ENCODE measurements around the gene TSC1. TPM values are rescaled to one million over a fixed set of nuclear protein-coding genes. Genes with fewer than 3 reads are reported as not detected.

Gene TSC1
- total RNA-seq, 1 donor from 2014 or later, result 26.3 TPM

DNA sequence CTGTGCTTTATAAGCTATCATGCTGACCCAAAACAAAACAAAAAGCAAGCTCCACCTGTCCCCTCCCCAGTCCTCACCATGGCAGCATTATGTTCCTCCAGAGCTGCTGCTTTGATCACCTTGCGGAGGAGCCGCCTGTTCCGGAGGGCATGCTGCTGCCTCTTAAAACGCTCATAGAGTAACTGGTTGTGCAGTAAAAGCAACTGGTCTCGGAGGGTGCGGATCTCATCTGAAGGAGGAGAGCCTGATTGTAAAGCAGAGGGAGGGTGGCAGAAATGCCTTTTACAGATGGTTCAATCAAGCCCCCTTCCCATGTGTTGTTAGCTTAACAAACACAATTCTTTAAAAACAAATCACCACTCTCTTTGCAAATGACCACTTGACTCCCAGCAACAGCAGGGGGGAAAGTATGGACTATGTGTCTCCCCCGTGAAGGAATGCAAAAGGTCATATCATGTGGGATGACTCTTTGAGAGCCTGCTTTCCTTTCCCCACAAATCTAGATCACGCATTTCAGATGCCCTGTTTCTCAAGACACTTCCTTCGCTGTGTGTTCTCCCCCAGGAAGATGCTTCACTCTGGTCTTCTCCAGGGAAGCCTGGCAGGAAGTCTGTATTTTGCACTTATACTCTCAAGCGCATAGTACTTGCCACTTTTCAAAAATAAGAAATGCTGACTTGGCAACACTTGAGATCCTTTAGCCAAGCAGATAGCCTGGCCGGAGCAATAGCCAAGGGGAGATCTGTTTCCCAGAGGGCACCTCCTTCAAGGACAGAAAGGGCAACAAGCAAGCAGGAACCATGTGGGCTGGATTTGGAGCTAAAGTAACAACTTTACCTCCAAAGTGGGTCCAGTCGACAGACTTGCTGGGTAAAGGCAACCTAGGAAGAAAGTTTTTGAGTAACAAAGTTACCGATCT lies 40.6 kb downstream of the TSC1 start:
- TF ChIP-seq CTCF (conservative IDR thresholded peaks at IDR 0.05; ENCODE audit: low read depth, low read length), result no peak
- no peak overlapping the region for H3K4me3 ChIP-seq (ENCODE audit: low read depth, low read length)
- DNase-seq (ENCODE audit: low read depth), result no peak

DNA sequence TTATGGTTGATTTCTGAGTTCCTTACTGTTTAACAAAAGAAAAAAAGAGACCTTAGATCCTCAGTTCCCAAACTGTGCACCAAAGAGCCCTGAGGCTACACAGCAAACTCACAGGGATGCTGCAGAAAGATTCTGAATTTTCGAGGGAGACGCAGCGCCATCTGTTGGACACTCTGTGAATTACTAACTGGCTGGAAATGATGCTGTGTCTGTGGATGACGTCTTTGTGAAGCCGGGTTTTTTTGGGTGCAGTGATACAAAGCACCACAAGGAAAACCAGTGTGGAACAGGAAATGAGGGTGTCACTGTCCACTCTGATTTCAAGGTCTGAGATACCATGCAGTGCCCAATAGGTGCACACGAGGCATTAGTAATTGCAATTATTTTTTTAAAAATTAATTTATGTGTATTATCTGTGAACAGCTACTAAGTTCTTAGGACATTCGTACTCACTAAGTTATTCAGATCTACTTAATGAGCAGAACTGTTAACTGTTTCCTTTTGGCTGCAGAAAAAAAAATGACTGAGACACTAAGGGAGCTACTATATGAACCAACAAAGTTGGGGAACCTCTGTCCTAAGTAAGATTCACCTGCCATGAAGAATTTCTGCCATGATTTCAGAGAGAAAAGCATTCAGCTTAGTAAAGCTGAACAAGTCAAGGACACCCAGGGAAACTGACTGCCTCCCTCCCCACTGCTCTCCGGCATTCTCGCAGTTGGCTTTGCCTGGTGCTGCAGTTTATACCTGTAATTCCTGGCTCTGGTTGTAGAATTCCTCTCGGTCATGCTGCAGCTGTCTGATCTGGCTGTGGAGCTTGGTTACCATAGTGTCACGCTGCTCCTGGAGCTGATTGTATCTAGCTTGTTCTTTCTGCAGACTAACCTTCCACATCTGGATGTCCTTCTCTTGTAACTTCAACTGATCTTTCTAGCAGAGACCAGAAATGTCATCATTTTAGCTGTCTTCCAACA lies 42.3 kb downstream of the TSC1 start:
- TF ChIP-seq CTCF (conservative IDR thresholded peaks at IDR 0.05; ENCODE audit: low read depth, low read length), result peak; percentile 88
- DNase-seq (ENCODE audit: low read depth), result peak; percentile 15

GRCh38 chr9:132898051-132898450 lies 46.4 kb downstream of the TSC1 start:
- no peak for DNase-seq (ENCODE audit: low read depth)
- H3K4me3 ChIP-seq (ENCODE audit: low read depth, low read length), result no peak overlapping the region
- no peak for TF ChIP-seq CTCF (conservative IDR thresholded peaks at IDR 0.05; ENCODE audit: low read depth, low read length)

More for the DNA sequence above, 42.3 kb downstream of the TSC1 start:
- H3K4me3 ChIP-seq (ENCODE audit: low read depth, low read length), result no peak overlapping the region

- TF ChIP-seq CTCF (conservative IDR thresholded peaks at IDR 0.05; ENCODE audit: low read depth, low read length), result no peak
- no peak for DNase-seq (ENCODE audit: low read depth)
- H3K4me3 ChIP-seq (ENCODE audit: low read depth, low read length), result no peak overlapping the region
These were observed 47.5 kb downstream of the TSC1 start for GRCh38 chr9:132896906-132897305.

DNA sequence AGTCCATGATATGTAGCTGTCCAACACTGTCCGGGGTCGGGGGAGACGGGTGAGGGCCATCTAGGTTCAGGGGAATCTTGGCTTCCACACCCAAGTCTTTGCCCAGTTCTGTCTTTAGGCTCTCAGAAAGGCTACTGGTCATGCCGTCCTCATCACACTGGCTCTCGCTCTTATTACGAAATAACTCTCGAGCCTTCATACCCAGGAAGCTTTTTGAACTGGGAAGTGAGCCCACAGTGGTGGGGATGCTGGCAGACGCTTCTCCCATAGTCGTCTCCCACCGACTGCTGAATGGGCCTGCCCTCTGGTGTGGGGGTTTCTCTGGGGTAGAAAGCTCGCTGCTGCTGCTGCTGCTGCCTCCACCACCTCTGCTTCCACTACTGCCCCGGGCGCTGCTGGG lies 48.2 kb downstream of the TSC1 start:
- TF ChIP-seq CTCF (conservative IDR thresholded peaks at IDR 0.05; ENCODE audit: low read depth, low read length), result no peak
- no peak overlapping the region for H3K4me3 ChIP-seq (ENCODE audit: low read depth, low read length)
- no peak for DNase-seq (ENCODE audit: low read depth)

DNA sequence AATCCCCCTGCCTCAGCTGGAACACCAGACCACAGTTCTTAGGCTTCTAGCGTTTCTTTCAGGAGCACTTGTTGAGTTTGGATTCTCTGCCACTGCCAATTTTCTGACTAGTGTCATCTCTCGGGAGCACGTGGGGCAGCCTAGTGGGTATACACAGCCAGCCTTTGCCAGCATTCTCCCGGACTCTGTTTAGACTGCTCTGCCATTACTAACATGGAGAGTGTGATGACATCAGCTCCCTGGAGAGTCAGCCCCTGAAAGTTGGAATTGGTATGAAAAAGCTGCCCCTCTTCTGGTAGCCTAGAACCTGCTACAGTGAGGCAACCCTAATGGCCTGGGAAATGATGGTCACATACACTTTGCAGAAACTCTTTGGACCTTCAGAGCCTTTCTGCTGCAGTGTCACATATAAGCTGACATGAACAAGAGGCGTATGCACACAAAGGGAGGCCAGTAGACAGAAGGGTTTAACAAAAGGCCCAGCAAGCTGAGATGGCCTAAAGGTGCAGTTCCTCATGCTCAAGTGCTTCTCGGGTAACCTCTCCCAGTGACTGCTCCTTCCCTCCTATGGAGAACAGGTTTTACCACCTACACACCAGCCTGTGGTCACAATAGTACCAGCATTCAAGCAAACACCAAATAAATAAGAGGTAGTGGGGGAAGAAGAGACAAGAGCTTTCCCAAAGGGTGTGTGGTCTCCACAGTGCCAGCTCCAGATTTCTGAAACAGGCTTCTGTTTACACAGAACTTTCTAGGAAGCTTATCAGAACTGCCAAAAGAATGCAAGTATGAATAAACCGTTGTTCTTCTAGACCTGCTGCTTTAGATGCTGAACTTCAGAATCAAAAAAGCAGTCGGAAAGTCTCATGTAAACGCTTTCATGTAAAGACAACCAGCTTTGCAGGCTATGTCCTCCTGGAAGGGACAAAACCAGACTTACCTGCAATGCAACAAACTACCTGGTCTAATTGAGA lies 49.3 kb downstream of the TSC1 start:
- DNase-seq (ENCODE audit: low read depth), result no peak
- no peak for TF ChIP-seq CTCF (conservative IDR thresholded peaks at IDR 0.05; ENCODE audit: low read depth, low read length)
- H3K4me3 ChIP-seq (ENCODE audit: low read depth, low read length), result no peak overlapping the region

All from epithelial cell of proximal tubule (primary cell).